Measurements from ENCODE around the gene TPT1. TPM values are rescaled to one million over a fixed set of nuclear protein-coding genes. Genes with fewer than 3 reads are reported as not detected.

Gene TPT1
- total and polyA plus RNA-seq, 9 of the 15 experiments (the other 6 are each of a cell fraction or from before 2014, with no cell fraction given) = 602 to 2,508 (median 1,784) TPM

- TF ChIP-seq JUNB (CRISPR knock-in tag; conservative IDR thresholded peaks at IDR 0.05) = no peak
- TF ChIP-seq BHLHE40 (IDR thresholded peaks at IDR 0.05; ENCODE audit: low read length) = no peak
- TF ChIP-seq KLF10 (CRISPR knock-in tag; IDR thresholded peaks at IDR 0.05) = no peak
- TF ChIP-seq RBFOX2 (IDR thresholded peaks at IDR 0.05; ENCODE audit: low read depth, low read length) = no peak
- no peak for TF ChIP-seq KAT7 (CRISPR knock-in tag; IDR thresholded peaks at IDR 0.05; ENCODE audit: borderline replicate concordance)
- TF ChIP-seq CXXC5 (CRISPR knock-in tag; IDR thresholded peaks at IDR 0.05) = no peak
- TF ChIP-seq ZBTB5 (IDR thresholded peaks at IDR 0.05) = no peak
- no peak for TF ChIP-seq NR4A1 (CRISPR knock-in tag; IDR thresholded peaks at IDR 0.05)
- peak; percentile 70; the same call in 1 of the 2 replicates for TF ChIP-seq NR4A1 (tag; IDR thresholded peaks at IDR 0.05)
- TF ChIP-seq FOXO4 (CRISPR knock-in tag; IDR thresholded peaks at IDR 0.05) = no peak
Measured at GRCh38 chr13:45316996-45317395, 24.0 kb downstream of the TPT1 start (continued).
